HG02588 (cell line): ENCODE measurements around the gene LMO7.

Source experiments
- ATAC-seq: cut with Tn5 transposase; IDR thresholded peaks from one replicate; pipeline ENCODE4 v1.9.1; 2021; ENCODE audit warnings: mild to moderate bottlenecking, moderate library complexity; ENCODE audit not compliant: unreplicated experiment

Gene LMO7

GRCh38 chr13:75635828-75636435 lies at the start of gene LMO7:
LMO7 (plus strand) TSS chr13:75636330; CDS start chr13:75636658, 328 bp downstream.
- ATAC-seq = peak; percentile 60

GRCh38 chr13:75587679-75588078 lies 48.5 kb upstream of the LMO7 start:
- no peak for ATAC-seq

- ATAC-seq = no peak
These were observed 39.4 kb upstream of the LMO7 start for GRCh38 chr13:75596657-75597182.

GRCh38 chr13:75600371-75600770 lies 35.8 kb upstream of the LMO7 start:
- ATAC-seq = no peak

GRCh38 chr13:75603038-75603437 lies 33.1 kb upstream of the LMO7 start:
- ATAC-seq = no peak

GRCh38 chr13:75607447-75607846 lies 28.7 kb upstream of the LMO7 start:
- no peak for ATAC-seq

- ATAC-seq = no peak
These were observed 25.7 kb upstream of the LMO7 start for GRCh38 chr13:75610466-75610865.

GRCh38 chr13:75612354-75612753 lies 23.8 kb upstream of the LMO7 start:
- no peak for ATAC-seq

- ATAC-seq = no peak
These were observed 18.9 kb upstream of the LMO7 start for GRCh38 chr13:75617230-75617629.

GRCh38 chr13:75618308-75618707 lies 17.8 kb upstream of the LMO7 start:
- no peak for ATAC-seq

GRCh38 chr13:75620020-75620419 lies 16.1 kb upstream of the LMO7 start:
- no peak for ATAC-seq

- no peak for ATAC-seq
These were observed 15.0 kb upstream of the LMO7 start for GRCh38 chr13:75621147-75621546.

- no peak for ATAC-seq
These were observed 7.3 kb upstream of the LMO7 start for GRCh38 chr13:75628801-75629200.

GRCh38 chr13:75633285-75633684 lies 2.8 kb upstream of the LMO7 start:
- ATAC-seq = no peak

- no peak for ATAC-seq
These were observed 866 bp upstream of the LMO7 start for GRCh38 chr13:75635101-75635827.

- ATAC-seq = peak; percentile 47
These were observed 478 bp downstream of the LMO7 start for GRCh38 chr13:75636436-75637180.

GRCh38 chr13:75637181-75637750 lies 1.1 kb downstream of the LMO7 start:
- no peak for ATAC-seq

GRCh38 chr13:75639454-75639853 lies 3.3 kb downstream of the LMO7 start:
- no peak for ATAC-seq

GRCh38 chr13:75641026-75641425 lies 4.9 kb downstream of the LMO7 start:
- ATAC-seq = no peak

GRCh38 chr13:75643182-75643581 lies 7.1 kb downstream of the LMO7 start:
- no peak for ATAC-seq

GRCh38 chr13:75643693-75644092 lies 7.6 kb downstream of the LMO7 start:
- no peak for ATAC-seq
